HepG2 (cell line): Measurements from ENCODE around the gene MBD4. TPM values are rescaled to one million over a fixed set of nuclear protein-coding genes. Genes with fewer than 3 reads are reported as not detected.

ENCODE experiments used
- ATAC-seq: fragments of 200-7000 bp; cut with Tn5 transposase; 3 replicates; pipeline ENCODE4 v1.9.1; 2020; ENCODE audit warnings: mild to moderate bottlenecking, moderate library complexity
- BruUV-seq: library from RNA; stranded (reverse); fragments of 400-500 nt; replicated peaks from 2 replicates; lab custom pipeline; 2021; lab: Mats Ljungman, UMichigan
- CTCF ChIA-PET: fragments of 300-600 bp; formaldehyde crosslinking; extraction: SDS; loops from one replicate; lab custom pipeline; 2021; ENCODE audit warnings: low total read pairs, inconsistent platforms, low intra/inter-chr PET ratio; lab: Yijun Ruan, JAX
- POLR2A ChIA-PET: fragments of 350-600 bp; sonication (Branson Sonifier 250); formaldehyde crosslinking; loops from one replicate; lab custom pipeline; 2020; ENCODE audit warnings: antibody characterized with exemption, inconsistent platforms; lab: Yijun Ruan, JAX
- DNase-seq: peaks from one replicate; pipeline ENCODE4 v3.0.0-alpha.2; 2015; ENCODE audit warnings: low spot score
- FAIRE-seq: peaks from 3 replicates; lab custom pipeline; 2011; peaks lifted over from hg19 to GRCh38; lab: Jason Lieb, UNC
- H2AFZ ChIP-seq: one replicate; pipeline ENCODE4 v1.6.1; 2011; ENCODE audit warnings: low read length, inconsistent platforms
- H3K27ac ChIP-seq: fragments of 300-600 bp; 3 replicates; pipeline ENCODE4 v1.8.0; 2011; ENCODE audit warnings: mixed run types, mild to moderate bottlenecking, mixed read lengths, low read length, inconsistent platforms; ENCODE audit not compliant: insufficient read depth; ENCODE audit errors: extremely low read length
- H3K27me3 ChIP-seq, 2 experiments: fragments of 200-600 bp in 1 of 2; 2 replicates in 1 of 2; 3 replicates in 1 of 2; pipeline versions ENCODE4 v1.6.0 to v1.8.0; 2011; ENCODE audit warnings: low read length in 2 of 2, mild to moderate bottlenecking in 2 of 2, moderate library complexity in 2 of 2, inconsistent platforms in 1 of 2; ENCODE audit not compliant: insufficient read depth in 2 of 2, control insufficient read depth in 1 of 2
- H3K36me3 ChIP-seq, 2 experiments: fragments of 200-600 bp in 1 of 2; replicated peaks in 1 of 2; 2 replicates in 1 of 2; 3 replicates in 1 of 2; pipeline versions ENCODE4 v1.5.1 to v1.8.0; 2011; ENCODE audit warnings: low read length in 2 of 2, inconsistent platforms in 1 of 2; ENCODE audit not compliant: insufficient read depth in 2 of 2, control insufficient read depth in 1 of 2
- H3K4me1 ChIP-seq: 2 replicates; pipeline ENCODE4 v1.5.1; 2012; ENCODE audit warnings: low read length, inconsistent platforms; ENCODE audit not compliant: insufficient read depth
- H3K4me2 ChIP-seq: 2 replicates; pipeline ENCODE4 v1.6.0; 2011; ENCODE audit warnings: low read depth, low read length, inconsistent platforms
- H3K4me3 ChIP-seq, 3 experiments: fragments of 200-600 bp in 1 of 3; sonication (generic), shearing (Covaris generic) in 1 of 3; replicated peaks in 1 of 3; 2 replicates each; pipeline ENCODE4 v1.5.1; 2011 to 2016; ENCODE audit warnings: low read length in 3 of 3, inconsistent platforms in 2 of 3, low read depth in 2 of 3, mild to moderate bottlenecking in 2 of 3, control low read depth in 1 of 3, mixed read lengths in 1 of 3; ENCODE audit not compliant: insufficient read depth in 1 of 3
- H3K79me2 ChIP-seq: one replicate; pipeline ENCODE4 v1.6.1; 2011; ENCODE audit warnings: low read length, inconsistent platforms; ENCODE audit not compliant: insufficient read depth
- H3K9ac ChIP-seq: 2 replicates; pipeline ENCODE4 v1.6.0; 2011; ENCODE audit warnings: mild to moderate bottlenecking, low read depth, low read length, inconsistent platforms; ENCODE audit not compliant: insufficient read depth
- H3K9me3 ChIP-seq: 2 replicates; pipeline ENCODE4 v1.5.1; 2012; ENCODE audit warnings: mild to moderate bottlenecking, low read length
- H4K20me1 ChIP-seq: 2 replicates; pipeline ENCODE4 v1.6.0; 2011; ENCODE audit warnings: inconsistent platforms, mild to moderate bottlenecking, low read length, moderate library complexity; ENCODE audit not compliant: insufficient read depth
- HOXA9 ChIP-seq: sonication (generic); formaldehyde crosslinking; IDR thresholded peaks from 2 replicates; pipeline ENCODE4 v1.8.1; 2022; ENCODE audit warnings: missing genetic modification reagents, mild to moderate bottlenecking, moderate library complexity, borderline replicate concordance
- KDM3A ChIP-seq: IDR thresholded peaks from 2 replicates; pipeline ENCODE4 v1.6.1; 2018; ENCODE audit warnings: low read depth, missing compliant biosample characterization
- KLF16 ChIP-seq, 2 experiments: sonication (generic) in 1 of 2; formaldehyde crosslinking in 1 of 2; IDR thresholded peaks; 2 replicates each; pipeline versions ENCODE4 v1.6.1 to v1.8.0; 2016 to 2023; ENCODE audit warnings: missing genetic modification reagents in 2 of 2, missing compliant biosample characterization in 1 of 2
- MIER3 ChIP-seq: IDR thresholded peaks from 2 replicates; pipeline ENCODE4 v1.6.1; 2016; ENCODE audit warnings: missing compliant biosample characterization, borderline replicate concordance
- POGZ ChIP-seq: sonication (generic); formaldehyde crosslinking; IDR thresholded peaks from 2 replicates; pipeline ENCODE4 v1.4.0; 2020; ENCODE audit warnings: mild to moderate bottlenecking, missing genetic modification reagents
- RFX3 ChIP-seq: IDR thresholded peaks from 2 replicates; pipeline ENCODE4 v1.6.1; 2016; ENCODE audit warnings: missing biosample characterization, missing genetic modification reagents
- STAG1 ChIP-seq: sonication (generic); formaldehyde crosslinking; IDR thresholded peaks from 2 replicates; pipeline ENCODE4 v1.4.0; 2020; ENCODE audit warnings: missing genetic modification reagents
- ZBTB8A ChIP-seq: sonication (generic); formaldehyde crosslinking; IDR thresholded peaks from 2 replicates; pipeline ENCODE4 v1.4.0; 2020; ENCODE audit warnings: mild to moderate bottlenecking, low read depth, missing genetic modification reagents, borderline replicate concordance
- ZNF737 ChIP-seq: sonication (generic); formaldehyde crosslinking; IDR thresholded peaks from 2 replicates; pipeline ENCODE4 v1.5.0; 2020; ENCODE audit warnings: missing genetic modification reagents, mild to moderate bottlenecking, borderline replicate concordance
- ZNF839 ChIP-seq: sonication (generic); formaldehyde crosslinking; IDR thresholded peaks from 2 replicates; pipeline ENCODE4 v1.4.0; 2020; ENCODE audit warnings: missing genetic modification reagents, mild to moderate bottlenecking, borderline replicate concordance
- WGBS: methylation state at CpG from one replicate; pipeline ENCODE4 v1.1.6; 2017; ENCODE audit warnings: low lambda C conversion rate; 5-methylcytosine and 5-hydroxymethylcytosine counted together
- in situ Hi-C: cut with HindIII; loops from 2 replicates; pipeline ENCODE4 v1.10.0; 2017; ENCODE audit warnings: low pct_unique_long_range_greater_than_20kb; ENCODE audit not compliant: extremely low pct_ligation_motif_present
- intact Hi-C: fragments of 100-400 bp; cut with micrococcal nuclease; formaldehyde crosslinking; loops from one replicate; pipeline ENCODE4 v1.10.0; 2022; ENCODE audit not compliant: unreplicated experiment
- polyA plus RNA-seq, 8 experiments: library from polyadenylated mRNA; depleted of rRNA in 3 of 8; stranded (reverse) in 7 of 8; unstranded in 1 of 8; fragments of >200 nt; fragmentation: Illumina TruSeq in 4 of 8; extraction: Trizol in 4 of 8; gene quantifications; 2 replicates each; pipeline versions ENCODE4 v1.2.1 to v1.2.3, GENCODE V29; 2011 to 2016; ENCODE audit warnings: low read depth in 4 of 8, missing spikeins in 1 of 8, mixed read lengths in 1 of 8; ENCODE audit not compliant: insufficient read depth in 1 of 8
- total RNA-seq, 5 experiments: library from RNA; depleted of rRNA; stranded (reverse); fragments of >200 nt; fragmentation: Illumina TruSeq; extraction: Trizol; gene quantifications; 2 replicates each; pipeline ENCODE4 v1.2.3, GENCODE V29; 2016; ENCODE audit warnings: low read depth in 1 of 5
- TF ChIP-seq, protein P1 (sequence below), 2 experiments: sonication (generic) in 1 of 2; formaldehyde crosslinking in 1 of 2; IDR thresholded peaks; 2 replicates each; pipeline versions ENCODE4 v1.4.0 to v1.6.1; 2016 to 2020; ENCODE audit warnings: borderline replicate concordance in 1 of 2, low read depth in 1 of 2, mild to moderate bottlenecking in 1 of 2, missing genetic modification reagents in 1 of 2

Gene MBD4
- total and polyA plus RNA-seq, 2 of the 13 experiments (the other 11 are each of a cell fraction or from before 2014, with no cell fraction given): 14.9 to 25.3 TPM

DNA sequence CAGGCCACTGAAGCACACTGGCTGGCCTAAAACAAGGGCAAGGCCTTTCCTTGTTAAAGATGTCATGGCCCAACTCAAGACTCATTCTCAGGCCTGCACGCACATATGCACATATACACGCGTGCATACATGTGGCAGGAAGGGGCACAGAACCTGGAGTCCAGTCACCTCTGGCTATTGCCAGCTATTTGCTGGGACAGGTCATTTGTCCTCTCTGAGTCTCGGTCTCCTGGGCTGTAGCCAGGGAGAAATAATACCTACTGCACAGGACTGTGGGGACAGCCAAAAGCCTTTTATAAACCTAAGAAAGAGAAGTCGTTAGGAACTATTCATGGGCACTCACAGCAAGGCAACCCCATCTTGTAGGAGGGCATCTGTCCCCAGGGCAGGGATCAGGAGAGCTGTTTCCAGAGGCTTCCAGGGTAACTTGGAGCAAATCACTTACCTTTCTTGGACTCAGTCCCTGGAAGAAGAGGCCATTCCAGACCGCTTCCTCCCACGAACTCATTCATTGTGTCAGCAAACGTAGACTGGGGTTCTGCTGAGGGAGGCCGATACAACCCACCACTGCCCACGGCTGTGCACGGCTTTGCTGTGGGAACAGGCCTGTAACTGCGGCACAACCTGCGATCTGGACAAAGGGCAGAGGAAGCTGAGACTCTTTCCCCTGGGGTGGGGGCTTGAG is 47.6 kb upstream of the MBD4 start:
- no peak overlapping the region for H2AFZ ChIP-seq
- no TSS peak for BruUV-seq
- H3K9me3 ChIP-seq: no peaks in the 10 kb centered on the region
- no peak overlapping the region for H3K4me2 ChIP-seq
- no peak overlapping the region for H3K9ac ChIP-seq
- H3K36me3 ChIP-seq: peaks cover 0 to 2% of the 10 kb centered on the region in 2 experiments; a peak in 1 of 5 replicates
- ATAC-seq (no peak), FAIRE-seq (no peak), DNase-seq (no peak)
- intact Hi-C loops (no loop called here), in situ Hi-C loops (no loop called here)
- H4K20me1 ChIP-seq: no peaks in the 10 kb centered on the region
- ChIA-PET POLR2A (no interaction called here), CTCF (no interaction called here)
- no peaks in the 10 kb centered on the region for H3K79me2 ChIP-seq
- no peak overlapping the region for H3K27ac ChIP-seq
- TF ChIP-seq STAG1: no peak
- TF ChIP-seq ZNF839 (CRISPR knock-in tag): no peak
- no peak for TF ChIP-seq KDM3A (CRISPR knock-in tag)
- TF ChIP-seq KLF16 (CRISPR knock-in tag; IDR thresholded peaks at IDR 0.05): no peak
- no peak for TF ChIP-seq POGZ (CRISPR knock-in tag)
- no peak for TF ChIP-seq HOXA9
- TF ChIP-seq ZNF737 (CRISPR knock-in tag): no peak
- no peak for TF ChIP-seq MIER3 (CRISPR knock-in tag)
- no peaks in the 10 kb centered on the region for H3K27me3 ChIP-seq
- 100% methylated on average over 12 of the region's 13 CpGs for WGBS
- no peak overlapping the region for H3K4me3 ChIP-seq
- peaks cover 15% of the 10 kb centered on the region for H3K4me1 ChIP-seq

DNA sequence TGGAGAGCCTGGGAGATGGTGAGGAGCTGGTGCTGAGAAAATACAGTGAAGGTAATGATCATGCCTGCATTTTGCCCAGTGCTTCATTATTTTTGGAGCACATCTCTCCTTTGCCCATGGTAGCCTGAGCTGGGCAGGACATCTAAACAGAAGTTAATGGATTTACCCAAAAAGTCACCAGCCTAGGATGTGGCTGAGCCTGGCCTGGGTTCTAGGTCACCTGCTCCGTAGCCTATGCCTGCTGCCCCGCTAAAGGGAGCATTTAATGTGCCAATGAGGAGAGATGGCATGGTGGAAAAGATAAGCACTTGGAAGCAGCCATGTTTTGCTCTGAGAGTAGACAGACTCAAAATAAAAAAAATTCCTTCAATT is 46.9 kb upstream of the MBD4 start:
- Histone ChIP-seq H3K9me3 (no peaks in the 10 kb centered on the region), H3K27ac (no peak overlapping the region), H3K36me3 (peaks cover 0 to 9% of the 10 kb centered on the region in 2 experiments; a peak in 2 of 5 replicates), H3K4me2 (no peak overlapping the region), H3K4me1 (peaks cover 15% of the 10 kb centered on the region), H4K20me1 (no peaks in the 10 kb centered on the region), H3K9ac (no peak overlapping the region), H3K27me3 (no peaks in the 10 kb centered on the region), H3K79me2 (no peaks in the 10 kb centered on the region), H3K4me3 (no peak overlapping the region), H2AFZ (no peak overlapping the region)
- no peak for DNase-seq
- in situ Hi-C loops (no loop called here), intact Hi-C loops (no loop called here)
- no peak for ATAC-seq
- POLR2A ChIA-PET: no interaction called here
- CTCF ChIA-PET: no interaction called here
- 100% methylated on average over 2 of the region's 2 CpGs for WGBS
- BruUV-seq: no TSS peak
- no peak for FAIRE-seq
- TF ChIP-seq, protein P1, sequence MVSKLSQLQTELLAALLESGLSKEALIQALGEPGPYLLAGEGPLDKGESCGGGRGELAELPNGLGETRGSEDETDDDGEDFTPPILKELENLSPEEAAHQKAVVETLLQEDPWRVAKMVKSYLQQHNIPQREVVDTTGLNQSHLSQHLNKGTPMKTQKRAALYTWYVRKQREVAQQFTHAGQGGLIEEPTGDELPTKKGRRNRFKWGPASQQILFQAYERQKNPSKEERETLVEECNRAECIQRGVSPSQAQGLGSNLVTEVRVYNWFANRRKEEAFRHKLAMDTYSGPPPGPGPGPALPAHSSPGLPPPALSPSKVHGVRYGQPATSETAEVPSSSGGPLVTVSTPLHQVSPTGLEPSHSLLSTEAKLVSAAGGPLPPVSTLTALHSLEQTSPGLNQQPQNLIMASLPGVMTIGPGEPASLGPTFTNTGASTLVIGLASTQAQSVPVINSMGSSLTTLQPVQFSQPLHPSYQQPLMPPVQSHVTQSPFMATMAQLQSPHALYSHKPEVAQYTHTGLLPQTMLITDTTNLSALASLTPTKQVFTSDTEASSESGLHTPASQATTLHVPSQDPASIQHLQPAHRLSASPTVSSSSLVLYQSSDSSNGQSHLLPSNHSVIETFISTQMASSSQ (IDR thresholded peaks at IDR 0.05; ENCODE audit: low read depth): no peak
- TF ChIP-seq, protein P1 (CRISPR knock-in tag; IDR thresholded peaks at IDR 0.05; ENCODE audit: borderline replicate concordance): no peak
- no peak for TF ChIP-seq ZBTB8A
- TF ChIP-seq RFX3 (CRISPR knock-in tag): no peak
